ENCODE data around the gene WDPCP. TPM values are rescaled to one million over a fixed set of nuclear protein-coding genes. Genes with fewer than 3 reads are reported as not detected.

Gene WDPCP
- total and polyA plus RNA-seq, 2 of the 4 experiments (the other 2 are of a cell fraction) = 2.2 to 10.2 TPM

- Histone ChIP-seq H3K4me3 (ENCODE audit: insufficient read depth, low read depth, low read length) (no peak overlapping the region), H3K4me1 (ENCODE audit: control insufficient read depth, insufficient read depth, low read length) (no peaks in the 10 kb centered on the region; the same call in 1 of the 2 replicates), H4K91ac (ENCODE audit: insufficient read depth, low read depth, low read length) (no peak overlapping the region), H3K14ac (replicated peaks; ENCODE audit: low read depth, low read length) (no peak overlapping the region), H2BK15ac (ENCODE audit: low read depth, low read length) (no peak overlapping the region), H2AK5ac (ENCODE audit: low read depth, low read length) (no peak overlapping the region), H4K8ac (ENCODE audit: low read depth in 2 of 2, low read length in 2 of 2) (no peak overlapping the region), H2AFZ (replicated peaks; ENCODE audit: low read length, poor library complexity) (no peak overlapping the region), H3K9ac (ENCODE audit: low read depth, low read length) (no peak overlapping the region), H3K9me1 (ENCODE audit: insufficient read depth, low read length) (no peaks in the 10 kb centered on the region), H3K4ac (ENCODE audit: low read depth, low read length) (no peak overlapping the region), H4K5ac (ENCODE audit: low read depth, low read length) (no peak overlapping the region), H4K20me1 (ENCODE audit: insufficient read depth, low read length) (no peaks in the 10 kb centered on the region), H3K27me3 (ENCODE audit: control insufficient read depth, insufficient read depth, low read length) (no peaks in the 10 kb centered on the region), H3K18ac (ENCODE audit: low read depth, low read length) (no peak overlapping the region), H3K79me1 (ENCODE audit: low read depth in 1 of 2, low read length in 2 of 2) (no peaks in the 10 kb centered on the region), H3K23ac (ENCODE audit: low read depth, low read length) (no peak overlapping the region), H3K27ac (ENCODE audit: insufficient read depth, low read length) (no peak overlapping the region), H2BK5ac (ENCODE audit: low read depth, low read length, poor library complexity, severe bottlenecking) (no peak overlapping the region), H3K56ac (ENCODE audit: extremely low read depth, insufficient read depth, low read length) (no peak overlapping the region), H3K9me3 (ENCODE audit: control insufficient read depth, insufficient read depth, low read length) (no peaks in the 10 kb centered on the region), H2BK120ac (ENCODE audit: low read depth, low read length) (no peak overlapping the region), H3K4me2 (ENCODE audit: low read depth, low read length) (no peak overlapping the region), H2BK20ac (ENCODE audit: low read depth, low read length) (no peak overlapping the region), H2AK9ac (replicated peaks; ENCODE audit: low read depth, low read length, poor library complexity) (no peak overlapping the region), H3K36me3 (ENCODE audit: control insufficient read depth, insufficient read depth, low read length) (no peaks in the 10 kb centered on the region)
- in situ Hi-C loops (cut with MboI; ENCODE audit: low sequenced_read_pairs) (no loop called here), intact Hi-C loops (cut with micrococcal nuclease) (no loop called here), dilution Hi-C loops (cut with HindIII; ENCODE audit: low sequenced_read_pairs, unreplicated experiment) (no loop called here)
- BruUV-seq (replicated peaks) = no TSS peak
- ChIA-PET CTCF (interaction anchor here (1.1 kb wide), 1 partner anchor 14 kb away, joined by 3 read pairs; no protein-coding TSS in a partner anchor), POLR2A (ENCODE audit: unreplicated experiment) (no interaction called here)
- TF ChIP-seq RFX5 (IDR thresholded peaks at IDR 0.05; ENCODE audit: low read depth, low read length) (no peak), ELK1 (IDR thresholded peaks at IDR 0.05; ENCODE audit: borderline replicate concordance, low read depth, low read length) (no peak), NFE2L2 (IDR thresholded peaks at IDR 0.05; ENCODE audit: low read depth, low read length) (no peak), CEBPB (IDR thresholded peaks at IDR 0.05; ENCODE audit: low read depth, low read length) (no peak), SMC3 (IDR thresholded peaks at IDR 0.05; ENCODE audit: low read depth, low read length) (no peak), CHD1 (IDR thresholded peaks at IDR 0.05; ENCODE audit: low read depth, low read length) (no peak), MAFK (IDR thresholded peaks at IDR 0.05; ENCODE audit: low read depth, low read length) (no peak), RCOR1 (IDR thresholded peaks at IDR 0.05; ENCODE audit: insufficient replicate concordance, low read length) (no peak), RAD21 (IDR thresholded peaks at IDR 0.05; ENCODE audit: low read length) (no peak), MAZ (IDR thresholded peaks at IDR 0.05; ENCODE audit: borderline replicate concordance, low read depth, low read length) (no peak), POLR2A (IDR thresholded peaks at IDR 0.05; ENCODE audit: low read depth, low read length) (no peak), BHLHE40 (IDR thresholded peaks at IDR 0.05; ENCODE audit: low read depth, low read length) (no peak), MXI1 (IDR thresholded peaks at IDR 0.05; ENCODE audit: borderline replicate concordance, low read depth, low read length) (no peak), FOS (IDR thresholded peaks at IDR 0.05; ENCODE audit: low read depth, low read length) (no peak)
- TF ChIP-seq, protein P1, sequence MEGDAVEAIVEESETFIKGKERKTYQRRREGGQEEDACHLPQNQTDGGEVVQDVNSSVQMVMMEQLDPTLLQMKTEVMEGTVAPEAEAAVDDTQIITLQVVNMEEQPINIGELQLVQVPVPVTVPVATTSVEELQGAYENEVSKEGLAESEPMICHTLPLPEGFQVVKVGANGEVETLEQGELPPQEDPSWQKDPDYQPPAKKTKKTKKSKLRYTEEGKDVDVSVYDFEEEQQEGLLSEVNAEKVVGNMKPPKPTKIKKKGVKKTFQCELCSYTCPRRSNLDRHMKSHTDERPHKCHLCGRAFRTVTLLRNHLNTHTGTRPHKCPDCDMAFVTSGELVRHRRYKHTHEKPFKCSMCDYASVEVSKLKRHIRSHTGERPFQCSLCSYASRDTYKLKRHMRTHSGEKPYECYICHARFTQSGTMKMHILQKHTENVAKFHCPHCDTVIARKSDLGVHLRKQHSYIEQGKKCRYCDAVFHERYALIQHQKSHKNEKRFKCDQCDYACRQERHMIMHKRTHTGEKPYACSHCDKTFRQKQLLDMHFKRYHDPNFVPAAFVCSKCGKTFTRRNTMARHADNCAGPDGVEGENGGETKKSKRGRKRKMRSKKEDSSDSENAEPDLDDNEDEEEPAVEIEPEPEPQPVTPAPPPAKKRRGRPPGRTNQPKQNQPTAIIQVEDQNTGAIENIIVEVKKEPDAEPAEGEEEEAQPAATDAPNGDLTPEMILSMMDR (conservative IDR thresholded peaks at IDR 0.05; ENCODE audit: low read depth, low read length) = no peak
- TF ChIP-seq, protein P2, sequence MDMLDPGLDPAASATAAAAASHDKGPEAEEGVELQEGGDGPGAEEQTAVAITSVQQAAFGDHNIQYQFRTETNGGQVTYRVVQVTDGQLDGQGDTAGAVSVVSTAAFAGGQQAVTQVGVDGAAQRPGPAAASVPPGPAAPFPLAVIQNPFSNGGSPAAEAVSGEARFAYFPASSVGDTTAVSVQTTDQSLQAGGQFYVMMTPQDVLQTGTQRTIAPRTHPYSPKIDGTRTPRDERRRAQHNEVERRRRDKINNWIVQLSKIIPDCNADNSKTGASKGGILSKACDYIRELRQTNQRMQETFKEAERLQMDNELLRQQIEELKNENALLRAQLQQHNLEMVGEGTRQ (IDR thresholded peaks at IDR 0.05; ENCODE audit: low read depth, low read length) = no peak
- peak; percentile 27; the same call in 1 of the 2 replicates for ATAC-seq (ENCODE audit: low read depth)
- peak; percentile 37 for DNase-seq
Observed at GRCh38 chr2:63436488-63436887, 151.8 kb downstream of the WDPCP start.

All from IMR-90 (cell line).